Amniotic epithelial cell (primary cell): ENCODE data around the gene OPALIN.
A peak's percentile ranks its signal among the peaks of the same experiment; 100 is the strongest.

Source experiments
- DNase-seq: peaks from one replicate; pipeline ENCODE4 v3.0.0-alpha.2; 2010; ENCODE audit warnings: low read depth

OPALIN gene

GRCh38 chr10:96358851-96359540 lies at the start of gene OPALIN:
TSS of gene OPALIN (minus strand) at chr10:96359002. CDS start at chr10:96358896, 106 bp downstream.
- DNase-seq = no peak

GRCh38 chr10:96408201-96408600 lies 49.4 kb upstream of the OPALIN start:
- no peak for DNase-seq

GRCh38 chr10:96407560-96408069 lies 48.8 kb upstream of the OPALIN start:
- DNase-seq = no peak

- DNase-seq = no peak
These were observed 47.3 kb upstream of the OPALIN start for GRCh38 chr10:96406091-96406490.

GRCh38 chr10:96402417-96403305 lies 43.9 kb upstream of the OPALIN start:
- DNase-seq = no peak

- DNase-seq = no peak
These were observed 42.2 kb upstream of the OPALIN start for GRCh38 chr10:96401036-96401435.

GRCh38 chr10:96400465-96400864 lies 41.7 kb upstream of the OPALIN start:
- no peak for DNase-seq

- DNase-seq = no peak
These were observed 39.1 kb upstream of the OPALIN start for GRCh38 chr10:96397902-96398301.

- peak; percentile 56 for DNase-seq
These were observed 37.4 kb upstream of the OPALIN start for GRCh38 chr10:96395931-96396877.

- no peak for DNase-seq
These were observed 31.7 kb upstream of the OPALIN start for GRCh38 chr10:96390460-96390864.

GRCh38 chr10:96389785-96390184 lies 31.0 kb upstream of the OPALIN start:
- no peak for DNase-seq

- no peak for DNase-seq
These were observed 28.8 kb upstream of the OPALIN start for GRCh38 chr10:96387601-96388000.

- DNase-seq = no peak
These were observed 28.4 kb upstream of the OPALIN start for GRCh38 chr10:96387161-96387560.

GRCh38 chr10:96384506-96384905 lies 25.7 kb upstream of the OPALIN start:
- no peak for DNase-seq

- DNase-seq = peak; percentile 7
These were observed 22.0 kb upstream of the OPALIN start for GRCh38 chr10:96380821-96381220.

GRCh38 chr10:96379758-96380157 lies 21.0 kb upstream of the OPALIN start:
- no peak for DNase-seq

- no peak for DNase-seq
These were observed 19.9 kb upstream of the OPALIN start for GRCh38 chr10:96378741-96379140.

- peak; percentile 31 for DNase-seq
These were observed 19.1 kb upstream of the OPALIN start for GRCh38 chr10:96377816-96378294.

- no peak for DNase-seq
These were observed 17.7 kb upstream of the OPALIN start for GRCh38 chr10:96376483-96376882.

GRCh38 chr10:96374985-96375830 lies 16.4 kb upstream of the OPALIN start:
- DNase-seq = peak; percentile 75

GRCh38 chr10:96374639-96374984 lies 15.8 kb upstream of the OPALIN start:
- no peak for DNase-seq
